Natural killer cell treated with Interleukin-12 subunit alpha and Interleukin-12 subunit beta and Interleukin-15 and Interleukin-18, amount 100 ng/mL, for 72 hours (primary cell): ENCODE measurements around the gene GDNF. TPM values are rescaled to one million over a fixed set of nuclear protein-coding genes. Genes with fewer than 3 reads are reported as not detected.
"Not testable (repeated sequence)": the region's sequence is repeated elsewhere in the genome, so short reads cannot be mapped to it uniquely, and the experiment has no call there.

Experiments
- ATAC-seq, 2 donors: fragments of 150-1000 bp; cut with Tn5 transposase in 1 of 2; sonication (Bioruptor Pico), chemical (Tn5 transposase) in 1 of 2; 2 replicates each; pipeline ENCODE4 v1.10.0; 2021
- DNase-seq: peaks from one replicate; pipeline ENCODE4 v3.0.0; 2022; ENCODE audit warnings: low spot score
- H3K27ac Mint-ChIP-seq, 2 donors: 1 replicate in 1 of 2; 2 replicates in 1 of 2; pipeline ENCODE4 v1.8.0; 2022; ENCODE audit warnings: mixed read lengths in 2 of 2, mild to moderate bottlenecking in 1 of 2, moderate library complexity in 1 of 2
- H3K27me3 Mint-ChIP-seq, 2 donors: 1 replicate in 1 of 2; 2 replicates in 1 of 2; pipeline ENCODE4 v1.8.0; 2022; ENCODE audit warnings: mixed read lengths in 2 of 2
- H3K36me3 Mint-ChIP-seq: one replicate; pipeline ENCODE4 v1.8.0; 2022; ENCODE audit warnings: mixed read lengths
- H3K4me1 Mint-ChIP-seq, 2 donors: 1 replicate in 1 of 2; 2 replicates in 1 of 2; pipeline ENCODE4 v1.8.0; 2022; ENCODE audit warnings: low read depth in 2 of 2, mixed read lengths in 2 of 2, mild to moderate bottlenecking in 1 of 2
- H3K4me3 Mint-ChIP-seq: one replicate; pipeline ENCODE4 v1.8.0; 2022; ENCODE audit warnings: mixed read lengths
- H3K9me3 Mint-ChIP-seq: 2 replicates; pipeline ENCODE4 v1.8.0; 2022; ENCODE audit warnings: mixed read lengths
- total RNA-seq, 2 donors: library from RNA; stranded (reverse); gene quantifications; one replicate each; pipeline ENCODE4 v1.2.3, GENCODE V29; 2022

The GDNF gene
- total RNA-seq, 2 donors from 2014 or later, result not detected

- peaks cover 5 to 15% of the 10 kb centered on the region in 2 donors for H3K27me3 Mint-ChIP-seq
- H3K4me3 Mint-ChIP-seq, result no peak overlapping the region
- DNase-seq, result no peak
- no peak overlapping the region for H3K27ac Mint-ChIP-seq
- no peaks in the 10 kb centered on the region for H3K36me3 Mint-ChIP-seq
- H3K4me1 Mint-ChIP-seq, result no peaks in the 10 kb centered on the region
- peaks cover 6% of the 10 kb centered on the region for H3K9me3 Mint-ChIP-seq
- ATAC-seq, result no peak
Observed at GRCh38 chr5:37799865-37800421, 39.9 kb downstream of the GDNF start.

GRCh38 chr5:37796435-37796834, 43.4 kb downstream of the GDNF start:
- not testable (repeated sequence) for DNase-seq, H3K36me3 Mint-ChIP-seq

GRCh38 chr5:37795292-37795691, 44.5 kb downstream of the GDNF start:
- not testable (repeated sequence) for H3K4me3 Mint-ChIP-seq, DNase-seq, H3K27ac Mint-ChIP-seq, H3K36me3 Mint-ChIP-seq, H3K4me1 Mint-ChIP-seq, ATAC-seq
- peaks cover 5 to 12% of the 10 kb centered on the region in 2 donors for H3K27me3 Mint-ChIP-seq
- H3K9me3 Mint-ChIP-seq, result peaks cover 11% of the 10 kb centered on the region

More at GRCh38 chr5:37796435-37796834, 43.4 kb downstream of the GDNF start:
- not testable (repeated sequence) for ATAC-seq, H3K4me1 Mint-ChIP-seq, H3K27ac Mint-ChIP-seq, H3K4me3 Mint-ChIP-seq
- Mint-ChIP-seq H3K27me3 (peaks cover 7 to 13% of the 10 kb centered on the region in 2 donors), H3K9me3 (peaks cover 14% of the 10 kb centered on the region)

- no peak overlapping the region for H3K4me3 Mint-ChIP-seq
- H3K27ac Mint-ChIP-seq, result no peak overlapping the region
- no peak for ATAC-seq
- no peak for DNase-seq
- H3K4me1 Mint-ChIP-seq, result no peaks in the 10 kb centered on the region
- peaks cover 11% of the 10 kb centered on the region for H3K9me3 Mint-ChIP-seq
- no peaks in the 10 kb centered on the region for H3K36me3 Mint-ChIP-seq
- H3K27me3 Mint-ChIP-seq, result peaks cover 18 to 19% of the 10 kb centered on the region in 2 donors
Observed at GRCh38 chr5:37792975-37793631, 46.7 kb downstream of the GDNF start.

- H3K4me3 Mint-ChIP-seq, result no peak overlapping the region
- no peak overlapping the region for H3K27ac Mint-ChIP-seq
- H3K9me3 Mint-ChIP-seq, result peaks cover 8% of the 10 kb centered on the region
- peaks cover 15 to 20% of the 10 kb centered on the region in 2 donors for H3K27me3 Mint-ChIP-seq
- no peaks in the 10 kb centered on the region for H3K36me3 Mint-ChIP-seq
- DNase-seq (no peak), ATAC-seq (no peak)
- no peaks in the 10 kb centered on the region for H3K4me1 Mint-ChIP-seq
Observed at GRCh38 chr5:37791321-37791720, 48.5 kb downstream of the GDNF start.

- H3K4me3 Mint-ChIP-seq, result no peak overlapping the region
- no peaks in the 10 kb centered on the region for H3K4me1 Mint-ChIP-seq
- H3K36me3 Mint-ChIP-seq, result peaks cover 2% of the 10 kb centered on the region
Observed at GRCh38 chr5:37789991-37790390, 49.9 kb downstream of the GDNF start.

GRCh38 chr5:37787742-37788141, 52.1 kb downstream of the GDNF start:
- DNase-seq, result no peak
- H3K27ac Mint-ChIP-seq, result no peak overlapping the region
- no peak overlapping the region for H3K4me3 Mint-ChIP-seq
- no peaks in the 10 kb centered on the region for H3K9me3 Mint-ChIP-seq
- H3K36me3 Mint-ChIP-seq, result peaks cover 6% of the 10 kb centered on the region
- no peaks in the 10 kb centered on the region for H3K4me1 Mint-ChIP-seq
- no peak for ATAC-seq
- H3K27me3 Mint-ChIP-seq, result peaks cover 19 to 32% of the 10 kb centered on the region in 2 donors

More at GRCh38 chr5:37789991-37790390, 49.9 kb downstream of the GDNF start:
- no peak for ATAC-seq
- H3K27ac Mint-ChIP-seq, result no peak overlapping the region
- DNase-seq, result no peak
- peaks cover 8% of the 10 kb centered on the region for H3K9me3 Mint-ChIP-seq
- peaks cover 17 to 24% of the 10 kb centered on the region in 2 donors for H3K27me3 Mint-ChIP-seq

- no peak overlapping the region for H3K27ac Mint-ChIP-seq
- no peaks in the 10 kb centered on the region for H3K4me1 Mint-ChIP-seq
- no peaks in the 10 kb centered on the region for H3K9me3 Mint-ChIP-seq
- peaks cover 6% of the 10 kb centered on the region for H3K36me3 Mint-ChIP-seq
- H3K4me3 Mint-ChIP-seq, result no peak overlapping the region
- H3K27me3 Mint-ChIP-seq, result peaks cover 19 to 32% of the 10 kb centered on the region in 2 donors
- DNase-seq, result no peak
- ATAC-seq, result no peak
Observed at GRCh38 chr5:37786862-37787519, 52.9 kb downstream of the GDNF start.

GRCh38 chr5:37786416-37786815, 53.4 kb downstream of the GDNF start:
- Mint-ChIP-seq H3K4me1 (no peaks in the 10 kb centered on the region), H3K9me3 (no peaks in the 10 kb centered on the region), H3K27me3 (peaks cover 15 to 32% of the 10 kb centered on the region in 2 donors), H3K4me3 (no peak overlapping the region), H3K27ac (no peak overlapping the region), H3K36me3 (peaks cover 6% of the 10 kb centered on the region)
- ATAC-seq (no peak), DNase-seq (no peak)

GRCh38 chr5:37781409-37781808, 58.4 kb downstream of the GDNF start:
- H3K9me3 Mint-ChIP-seq, H3K4me3 Mint-ChIP-seq, ATAC-seq, H3K27ac Mint-ChIP-seq, DNase-seq, H3K4me1 Mint-ChIP-seq, H3K36me3 Mint-ChIP-seq: not testable (repeated sequence)
- H3K27me3 Mint-ChIP-seq, result peaks cover 8 to 12% of the 10 kb centered on the region in 2 donors

- no peak for DNase-seq
- ATAC-seq, result no peak
- H3K4me3 Mint-ChIP-seq, result no peak overlapping the region
- H3K9me3 Mint-ChIP-seq, result peaks cover 7% of the 10 kb centered on the region
- H3K27ac Mint-ChIP-seq, result no peak overlapping the region
- H3K4me1 Mint-ChIP-seq, result no peaks in the 10 kb centered on the region
- H3K27me3 Mint-ChIP-seq, result no peaks in the 10 kb centered on the region
- H3K36me3 Mint-ChIP-seq, result peaks cover 18% of the 10 kb centered on the region
Observed at GRCh38 chr5:37777432-37778130, 62.3 kb downstream of the GDNF start.

GRCh38 chr5:37776826-37777225, 63.0 kb downstream of the GDNF start:
- no peak overlapping the region for H3K27ac Mint-ChIP-seq
- peaks cover 0 to 2% of the 10 kb centered on the region in 2 donors for H3K27me3 Mint-ChIP-seq
- no peaks in the 10 kb centered on the region for H3K4me1 Mint-ChIP-seq
- H3K4me3 Mint-ChIP-seq, result no peak overlapping the region
- DNase-seq (no peak), ATAC-seq (no peak)
- peaks cover 18% of the 10 kb centered on the region for H3K36me3 Mint-ChIP-seq
- peaks cover 7% of the 10 kb centered on the region for H3K9me3 Mint-ChIP-seq

GRCh38 chr5:37774912-37775483, 64.8 kb downstream of the GDNF start:
- H3K36me3 Mint-ChIP-seq, result peaks cover 18% of the 10 kb centered on the region
- no peaks in the 10 kb centered on the region for H3K4me1 Mint-ChIP-seq
- H3K4me3 Mint-ChIP-seq, result no peak overlapping the region
- peaks cover 7% of the 10 kb centered on the region for H3K9me3 Mint-ChIP-seq
- H3K27ac Mint-ChIP-seq, result no peak overlapping the region
- H3K27me3 Mint-ChIP-seq, result peaks cover 0 to 2% of the 10 kb centered on the region in 2 donors
- DNase-seq (no peak), ATAC-seq (no peak)
